Smooth muscle cell (in vitro differentiated cells): Measurements from ENCODE around the gene CBX2. TPM values are rescaled to one million over a fixed set of nuclear protein-coding genes. Genes with fewer than 3 reads are reported as not detected.
A peak's percentile ranks its signal among the peaks of the same experiment; 100 is the strongest.

Experiments
- DNase-seq: peaks from one replicate; lab custom pipeline; 2025; ENCODE audit not compliant: unreplicated experiment; lab: John Stamatoyannopoulos, UW
- H2AFZ ChIP-seq: fragments of 200-600 bp; sonication (generic); 2 replicates; pipeline ENCODE4 v1.6.0; 2016; ENCODE audit warnings: antibody characterized with exemption, low read depth, mild to moderate bottlenecking
- H3F3A ChIP-seq: fragments of 200-600 bp; sonication (generic); 2 replicates; pipeline ENCODE4 v1.6.0; 2017; ENCODE audit warnings: antibody characterized with exemption, low read depth
- H3K27ac ChIP-seq: fragments of 200-600 bp; sonication (generic); 2 replicates; pipeline ENCODE4 v1.5.1; 2016; ENCODE audit warnings: low read depth, mild to moderate bottlenecking
- H3K27me3 ChIP-seq: fragments of 200-600 bp; sonication (generic); 2 replicates; pipeline ENCODE4 v1.6.1; 2016; ENCODE audit warnings: low read depth, mild to moderate bottlenecking
- H3K36me3 ChIP-seq: fragments of 200-600 bp; sonication (generic); 2 replicates; pipeline ENCODE4 v1.5.1; 2016; ENCODE audit warnings: low read depth
- H3K4me1 ChIP-seq: fragments of 200-600 bp; sonication (generic); 2 replicates; pipeline ENCODE4 v1.5.1; 2016; ENCODE audit warnings: low read depth
- H3K4me2 ChIP-seq: fragments of 200-600 bp; sonication (generic); 2 replicates; pipeline ENCODE4 v1.6.0; 2016; ENCODE audit warnings: mild to moderate bottlenecking
- H3K4me3 ChIP-seq: fragments of 200-600 bp; sonication (generic); 2 replicates; pipeline ENCODE4 v1.5.1; 2016; ENCODE audit warnings: mild to moderate bottlenecking
- H3K79me2 ChIP-seq: fragments of 200-600 bp; sonication (generic); 2 replicates; pipeline ENCODE4 v1.6.0; 2016; ENCODE audit warnings: low read depth, mild to moderate bottlenecking
- H3K9ac ChIP-seq: fragments of 200-600 bp; sonication (generic); 2 replicates; pipeline ENCODE4 v1.6.0; 2016; ENCODE audit warnings: low read depth
- H3K9me3 ChIP-seq: fragments of 200-600 bp; sonication (generic); replicated peaks from 2 replicates; pipeline ENCODE4 v1.5.1; 2016; ENCODE audit warnings: low read depth
- H4K20me1 ChIP-seq: fragments of 200-600 bp; sonication (generic); 2 replicates; pipeline ENCODE4 v1.6.0; 2016; ENCODE audit warnings: low read depth
- CTCF ChIP-seq: fragments of 200-600 bp; sonication (generic); IDR thresholded peaks from 2 replicates; pipeline ENCODE4 v1.5.1; 2017; ENCODE audit warnings: borderline replicate concordance, mild to moderate bottlenecking, antibody characterized with exemption; ENCODE audit not compliant: insufficient read depth, poor library complexity, severe bottlenecking
- WGBS: methylation state at CpG from one replicate; pipeline ENCODE4 v1.1.7; 2016; ENCODE audit warnings: low lambda C conversion rate; 5-methylcytosine and 5-hydroxymethylcytosine counted together
- polyA plus RNA-seq: library from polyadenylated mRNA; unstranded; fragments of >200 nt; fragmentation: Nextera tagmentation; extraction: Ambion mirVana; gene quantifications from 2 replicates; pipeline ENCODE4 v1.2.1, GENCODE V29; 2016
- total RNA-seq: library from RNA; depleted of rRNA; stranded (reverse); fragments of >200 nt; gene quantifications from 2 replicates; pipeline ENCODE4 v1.2.3, GENCODE V29; 2014

CBX2 gene
- total and polyA plus RNA-seq, 2 experiments from 2014 or later: 4.0 to 10.1 TPM

GRCh38 chr17:79747508-79748294 is 30.2 kb upstream of the CBX2 start:
- 9% methylated on average over 66 of the region's 74 CpGs for WGBS
- H3K9ac ChIP-seq: no peak overlapping the region

GRCh38 chr17:79748295-79749099 is 29.5 kb upstream of the CBX2 start:
- Histone ChIP-seq H3K4me3 (peak overlapping the region; percentile 23), H3K4me2 (peak overlapping the region; percentile 53), H3K79me2 (no peaks in the 10 kb centered on the region), H3K27me3 (peaks cover 69% of the 10 kb centered on the region), H3F3A (peaks cover 7% of the 10 kb centered on the region), H3K9me3 (no peaks in the 10 kb centered on the region), H3K27ac (no peak overlapping the region), H4K20me1 (no peaks in the 10 kb centered on the region), H3K36me3 (no peaks in the 10 kb centered on the region), H3K4me1 (peaks cover 30% of the 10 kb centered on the region), H3K9ac (no peak overlapping the region), H2AFZ (no peak overlapping the region)
- no peak for TF ChIP-seq CTCF
- DNase-seq: no peak
- WGBS: 13% methylated on average over 30 of the region's 55 CpGs

More at GRCh38 chr17:79747508-79748294, 30.2 kb upstream of the CBX2 start:
- peaks cover 69% of the 10 kb centered on the region for H3K27me3 ChIP-seq
- H3K79me2 ChIP-seq: no peaks in the 10 kb centered on the region
- H3F3A ChIP-seq: peaks cover 7% of the 10 kb centered on the region
- H4K20me1 ChIP-seq: no peaks in the 10 kb centered on the region
- no peaks in the 10 kb centered on the region for H3K36me3 ChIP-seq
- peak overlapping the region; percentile 23 for H3K4me3 ChIP-seq
- H3K27ac ChIP-seq: no peak overlapping the region
- no peak overlapping the region for H2AFZ ChIP-seq
- DNase-seq: no peak
- no peak for TF ChIP-seq CTCF
- H3K4me2 ChIP-seq: peak overlapping the region; percentile 53
- H3K4me1 ChIP-seq: peaks cover 30% of the 10 kb centered on the region
- no peaks in the 10 kb centered on the region for H3K9me3 ChIP-seq

- Histone ChIP-seq H3K27me3 (peaks cover 69% of the 10 kb centered on the region), H4K20me1 (no peaks in the 10 kb centered on the region), H3K4me2 (peak overlapping the region; percentile 57), H3K27ac (peak overlapping the region; percentile 13), H3K4me1 (peaks cover 30% of the 10 kb centered on the region), H3K36me3 (no peaks in the 10 kb centered on the region), H2AFZ (no peak overlapping the region), H3K4me3 (no peak overlapping the region), H3K9me3 (no peaks in the 10 kb centered on the region), H3K9ac (no peak overlapping the region), H3F3A (peaks cover 7% of the 10 kb centered on the region), H3K79me2 (no peaks in the 10 kb centered on the region)
- 2% methylated on average over 3 of the region's 3 CpGs for WGBS
- TF ChIP-seq CTCF: no peak
- no peak for DNase-seq
These were observed 28.7 kb upstream of the CBX2 start for GRCh38 chr17:79749156-79749815.
